ENCODE data around the gene CCL3.
"Not testable (repeated sequence)": the region's sequence is repeated elsewhere in the genome, so short reads cannot be mapped to it uniquely, and the experiment has no call there.

The CCL3 gene

DNA sequence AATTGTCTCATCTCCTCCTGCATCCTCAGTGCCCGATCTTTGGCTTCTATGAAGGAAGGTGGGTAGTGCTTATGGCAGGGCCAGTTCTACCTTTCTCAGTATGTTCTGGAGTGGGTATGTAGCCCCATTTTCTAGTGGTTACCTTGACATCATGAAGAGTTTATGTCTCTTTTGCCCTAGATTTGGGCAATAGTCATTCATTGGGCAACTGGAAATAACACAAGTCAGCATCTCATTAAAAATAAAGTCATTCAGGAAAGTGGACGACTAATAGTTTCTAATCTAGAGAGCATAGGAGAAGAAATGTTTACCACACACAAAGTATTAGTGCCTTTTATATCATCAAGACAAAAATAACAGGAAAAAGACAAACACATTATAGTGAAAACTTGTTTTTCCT is 6.3 kb downstream of the CCL3 start:
- not testable (repeated sequence) for FAIRE-seq

DNA sequence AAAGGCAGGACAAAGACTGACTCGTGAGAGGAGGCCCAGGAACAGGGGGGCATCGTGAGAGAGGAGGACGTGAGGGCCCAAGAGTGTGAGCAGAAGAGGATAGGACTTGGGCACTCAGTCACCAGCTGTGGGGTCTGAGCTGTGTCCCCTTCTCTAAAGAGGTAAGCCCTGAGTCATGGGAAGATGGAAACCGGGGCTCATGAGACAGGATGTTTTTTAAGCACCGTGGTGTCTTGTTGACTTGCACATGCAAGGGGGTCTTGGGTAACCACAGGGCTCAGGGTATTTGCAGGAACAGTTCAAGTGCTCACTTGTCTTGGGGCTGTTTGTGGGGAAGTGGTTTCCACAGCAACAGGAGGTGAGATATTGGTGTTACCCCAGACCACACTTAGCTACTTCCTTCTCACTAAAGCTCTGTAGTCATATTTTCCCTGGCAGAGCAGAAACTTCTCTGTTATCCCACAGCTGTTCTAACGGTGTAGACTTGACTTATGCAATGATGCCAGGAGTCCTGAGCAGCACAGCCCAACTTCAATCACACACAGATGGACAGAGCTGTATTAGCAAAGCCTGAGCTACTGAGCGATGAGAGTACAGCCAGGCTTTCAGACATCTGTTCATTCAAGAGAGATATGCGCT is 7.3 kb downstream of the CCL3 start:
- FAIRE-seq, result not testable (repeated sequence)

DNA sequence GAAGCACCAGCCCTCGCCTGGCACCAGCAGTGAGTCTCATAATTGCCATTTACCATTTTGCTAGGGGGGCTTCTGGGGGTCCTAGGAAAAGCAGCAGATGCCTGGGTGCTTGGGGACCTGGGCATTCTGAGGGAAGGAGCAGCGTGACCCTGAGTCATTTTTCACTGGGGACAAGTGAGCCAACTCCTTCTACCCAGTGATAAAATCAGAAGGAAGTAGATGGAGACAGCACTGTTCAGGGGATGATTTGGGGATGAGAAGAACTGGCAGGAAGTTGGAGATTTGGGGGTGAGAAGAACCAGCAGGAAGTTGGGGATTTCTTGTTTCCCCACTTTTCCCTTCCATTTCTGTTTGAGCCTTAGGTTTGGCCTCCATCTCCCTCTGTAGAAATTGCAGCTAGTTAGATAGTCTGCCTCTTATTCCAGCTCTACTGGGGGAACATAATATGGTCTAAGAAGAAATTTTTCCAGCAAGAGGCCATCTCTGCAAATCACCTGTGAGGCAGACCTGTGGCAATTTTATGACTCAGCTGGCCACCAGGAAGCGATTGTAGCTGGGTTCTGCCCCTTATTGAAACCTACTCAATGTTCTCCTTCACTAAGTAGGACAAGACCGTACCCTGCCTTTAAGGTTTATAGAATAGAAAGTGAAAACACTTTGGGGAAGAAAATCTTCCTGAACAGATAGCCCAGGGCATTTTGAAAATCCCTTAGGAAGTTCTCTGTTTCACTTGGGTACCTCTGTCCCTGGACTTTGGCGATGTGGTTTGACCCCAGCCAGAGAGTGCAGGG is 8.1 kb downstream of the CCL3 start:
- not testable (repeated sequence) for FAIRE-seq

DNA sequence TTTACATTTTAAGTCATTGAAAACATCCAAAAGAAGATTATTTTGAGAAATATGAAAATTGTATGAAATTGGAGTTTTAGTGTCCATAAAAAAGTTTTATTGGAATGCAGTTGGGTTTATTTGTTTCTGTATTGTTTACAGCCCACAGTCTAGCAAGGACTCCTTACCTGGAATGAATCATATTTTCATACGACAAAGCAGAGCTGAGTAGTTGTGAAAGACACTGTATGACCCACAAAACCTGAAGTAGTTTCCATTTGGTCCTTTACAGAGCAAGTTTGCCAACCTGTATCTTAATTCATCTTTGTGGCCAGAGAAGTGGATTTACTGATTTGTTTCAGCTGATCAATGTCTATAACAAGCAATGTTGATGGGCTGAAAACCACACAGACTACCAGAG is 15.6 kb downstream of the CCL3 start:
- no peak for FAIRE-seq

DNA sequence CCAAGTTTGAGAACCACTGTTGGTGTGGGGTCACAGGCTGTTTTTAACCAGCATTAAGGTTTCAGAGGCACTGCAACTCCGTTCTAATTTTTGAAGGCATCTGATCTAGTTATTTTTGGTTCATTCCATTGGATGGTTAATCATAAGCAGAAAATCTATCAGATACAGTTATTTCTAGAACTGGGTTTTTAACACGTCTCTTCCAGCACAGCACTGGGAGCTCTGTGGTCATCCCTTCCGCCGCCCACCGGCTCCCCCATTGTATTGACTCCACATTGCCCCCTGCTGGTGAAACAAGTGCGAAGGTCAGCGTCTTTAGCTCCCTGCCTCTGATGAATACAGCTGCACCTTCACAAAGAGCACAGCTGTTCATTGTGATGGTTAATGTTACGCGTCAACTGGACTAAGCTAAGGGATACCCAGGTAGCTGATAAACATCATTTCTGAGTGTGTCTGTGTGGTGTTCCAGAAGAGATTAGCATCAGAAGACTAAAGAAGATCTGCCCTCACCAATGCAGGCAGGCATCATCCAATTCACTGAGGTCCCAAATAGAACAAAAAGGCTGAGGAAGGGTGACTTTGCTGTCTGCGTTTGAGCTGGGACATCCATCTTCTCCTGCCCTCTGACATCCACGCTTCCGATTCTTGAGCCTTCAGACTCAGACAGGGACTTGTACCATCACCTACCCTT is 17.4 kb downstream of the CCL3 start:
- no peak for FAIRE-seq

DNA sequence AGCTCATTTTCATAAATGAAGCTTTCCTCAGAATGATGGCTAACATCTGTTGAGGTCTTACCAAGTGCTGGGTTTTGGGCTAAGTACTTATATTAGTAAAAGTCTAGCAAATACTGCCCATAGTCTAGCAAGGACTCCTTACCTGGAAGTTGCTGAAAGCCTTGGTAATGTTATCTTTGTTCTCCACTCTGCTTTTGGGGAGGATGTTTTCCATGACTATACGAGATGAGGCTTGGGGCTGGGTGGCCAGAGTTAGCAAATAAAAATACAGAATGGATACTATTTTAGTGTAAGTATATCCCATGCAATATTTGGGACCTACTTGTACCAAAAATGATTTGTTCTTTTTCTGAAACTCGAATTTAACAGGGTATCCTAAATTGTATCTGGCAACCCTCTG is 18.2 kb downstream of the CCL3 start:
- FAIRE-seq, result no peak

DNA sequence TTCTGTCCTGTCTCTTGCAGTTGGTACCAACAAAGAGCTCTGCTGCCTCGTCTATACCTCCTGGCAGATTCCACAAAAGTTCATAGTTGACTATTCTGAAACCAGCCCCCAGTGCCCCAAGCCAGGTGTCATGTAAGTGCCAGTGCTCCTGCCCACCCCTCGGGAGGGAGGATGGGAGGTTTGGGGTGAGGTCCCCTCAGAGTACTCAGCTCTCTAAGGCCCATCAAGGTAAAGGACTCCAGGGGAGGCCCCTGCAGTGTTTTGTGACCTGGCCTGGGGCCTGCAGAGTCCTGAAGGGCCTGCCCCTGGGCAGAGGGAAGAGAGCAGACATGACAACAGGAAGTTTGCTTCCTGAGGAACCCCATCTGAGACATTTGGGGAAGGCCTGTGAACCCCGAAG is 19.5 kb downstream of the CCL3 start:
- FAIRE-seq, result no peak

DNA sequence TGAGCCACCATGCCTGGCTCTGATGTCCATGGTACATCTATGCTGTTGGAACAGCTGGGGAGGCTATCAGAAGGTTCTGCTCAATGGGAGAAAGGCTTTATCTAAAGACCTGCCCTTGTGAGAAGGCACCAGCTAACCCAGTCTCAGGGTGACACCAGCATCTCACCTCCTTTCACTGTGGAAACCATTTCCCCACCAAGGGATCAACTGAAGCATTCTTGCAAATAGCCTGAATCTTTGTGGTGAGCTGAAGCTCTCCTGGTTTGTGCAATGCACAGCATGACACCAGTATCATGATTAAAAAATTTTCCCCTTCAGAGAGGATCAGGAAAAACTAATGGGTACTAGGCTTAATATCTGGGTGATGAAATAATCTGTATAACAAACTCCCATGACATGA is 20.8 kb downstream of the CCL3 start:
- no peak for FAIRE-seq

DNA sequence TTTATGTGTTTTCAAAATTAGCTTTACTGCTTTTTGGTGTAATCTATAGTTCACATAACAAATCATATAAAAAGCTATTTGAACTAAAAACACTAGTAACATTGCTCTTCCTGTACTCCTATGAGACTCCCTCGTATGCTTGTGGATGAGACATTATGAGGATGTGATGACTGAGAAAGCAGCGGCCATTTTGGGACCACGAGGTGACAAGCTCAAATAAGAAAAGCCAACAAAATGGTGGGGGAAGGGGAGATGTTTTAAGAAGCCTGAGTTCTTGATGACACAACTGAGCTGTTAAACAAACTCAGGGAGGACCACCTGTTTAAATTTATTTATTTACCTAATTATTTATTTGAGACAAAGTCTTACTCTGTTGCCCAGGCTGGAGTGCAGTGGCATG is 21.4 kb downstream of the CCL3 start:
- FAIRE-seq, result no peak

DNA sequence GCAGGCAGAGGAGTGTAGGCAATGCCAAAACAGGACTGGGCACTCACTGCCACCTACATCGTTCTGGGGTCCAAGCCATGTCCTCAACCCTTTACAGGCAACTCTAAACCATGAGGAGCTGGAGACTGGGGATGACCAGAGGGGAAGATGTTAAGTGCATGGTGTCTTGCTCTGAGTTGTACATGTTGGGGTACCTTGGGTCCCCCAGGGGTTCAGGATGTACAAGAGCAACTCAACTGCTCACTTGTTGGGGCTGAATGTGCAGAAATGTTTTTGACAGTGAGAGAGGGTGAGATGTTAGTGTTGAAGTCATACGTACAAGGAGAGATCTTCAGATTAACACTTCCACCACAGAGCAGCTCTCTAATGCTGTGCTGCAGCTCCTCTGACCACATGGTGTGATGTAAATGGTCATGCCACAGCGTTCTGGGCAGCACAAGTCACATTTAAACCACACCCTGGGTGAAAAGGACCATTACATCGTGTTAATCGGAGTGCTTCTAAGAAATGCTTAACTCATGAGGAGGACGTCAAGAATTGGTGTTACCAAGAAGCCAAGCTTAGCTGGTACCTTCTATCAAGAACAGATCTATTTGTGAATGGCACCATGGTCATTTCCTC is 23.5 kb downstream of the CCL3 start:
- FAIRE-seq, result no peak

DNA sequence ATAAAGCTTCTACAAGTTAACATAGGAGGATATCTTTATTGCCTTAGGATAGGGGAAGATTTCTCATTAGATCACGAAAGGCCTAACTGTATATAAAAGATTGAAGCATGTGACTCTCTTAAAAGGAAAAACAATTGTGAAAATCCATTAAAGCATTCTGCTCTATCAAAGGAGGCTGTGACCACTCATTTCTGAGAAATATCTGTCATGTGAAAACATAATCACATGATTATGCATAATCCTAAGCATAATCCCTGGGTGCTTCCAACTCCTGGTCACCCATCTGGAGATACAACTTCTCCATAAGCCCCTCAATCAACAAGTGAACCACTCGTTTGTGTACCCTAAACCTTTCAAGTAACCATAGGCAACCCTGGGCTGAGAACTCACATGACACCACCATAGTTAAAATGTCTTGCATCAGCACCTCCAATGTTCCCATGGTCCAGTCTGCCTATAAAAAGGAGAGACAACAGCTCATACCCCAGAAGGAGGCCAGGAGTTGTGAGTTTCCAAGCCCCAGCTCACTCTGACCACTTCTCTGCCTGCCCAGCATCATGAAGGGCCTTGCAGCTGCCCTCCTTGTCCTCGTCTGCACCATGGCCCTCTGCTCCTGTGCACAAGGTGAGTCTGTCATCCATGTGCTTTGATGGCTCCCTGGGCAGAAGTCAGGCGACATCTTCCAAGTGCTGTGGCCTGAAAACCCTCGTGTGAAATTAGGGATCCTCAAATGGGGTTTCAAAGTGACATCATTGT is 26.0 kb downstream of the CCL3 start, which contains the start of gene CCL18:
TSS of gene CCL18 (plus strand) at position 487 of the 756 bp plus-strand sequence. CDS start at position 558, 71 bp downstream.
- no peak for FAIRE-seq

DNA sequence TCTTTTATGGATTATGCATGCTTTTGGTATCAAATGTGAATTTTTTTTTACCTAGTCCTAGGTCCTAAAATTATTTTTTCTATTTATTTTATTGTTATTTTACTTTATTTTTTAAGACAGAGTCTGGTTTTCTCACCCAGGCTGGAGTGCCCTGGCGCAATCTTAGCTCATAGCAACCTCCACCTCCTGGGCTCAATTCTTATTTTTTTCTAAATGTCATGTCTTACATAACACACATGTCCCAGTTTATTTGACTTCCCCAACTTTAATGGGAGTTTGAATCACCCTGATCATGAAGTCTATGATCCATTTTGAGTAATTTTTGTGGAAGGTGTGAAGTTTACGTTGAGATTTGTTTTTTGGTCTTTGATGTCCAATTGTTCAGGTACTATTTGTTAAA is 29.1 kb downstream of the CCL3 start:
- FAIRE-seq, result no peak

DNA sequence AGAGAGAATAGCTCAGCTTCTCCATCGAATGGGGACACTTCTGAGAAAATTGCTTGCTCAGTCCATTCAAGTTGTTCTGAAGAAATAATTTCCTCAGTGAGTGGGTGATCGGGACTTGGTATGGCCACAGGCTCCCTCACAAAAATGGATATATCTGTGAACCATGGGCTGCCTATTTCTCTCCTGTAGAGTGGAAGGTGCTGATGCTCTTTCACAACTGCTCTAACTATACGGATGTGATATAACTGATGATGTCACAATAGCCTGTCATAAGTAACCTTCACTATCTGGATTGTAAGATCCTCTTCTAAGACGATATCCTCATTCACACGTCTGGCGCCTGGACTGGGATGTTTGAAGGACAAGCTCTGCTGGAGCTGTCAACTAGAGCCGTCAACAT is 30.5 kb downstream of the CCL3 start:
- FAIRE-seq, result no peak

DNA sequence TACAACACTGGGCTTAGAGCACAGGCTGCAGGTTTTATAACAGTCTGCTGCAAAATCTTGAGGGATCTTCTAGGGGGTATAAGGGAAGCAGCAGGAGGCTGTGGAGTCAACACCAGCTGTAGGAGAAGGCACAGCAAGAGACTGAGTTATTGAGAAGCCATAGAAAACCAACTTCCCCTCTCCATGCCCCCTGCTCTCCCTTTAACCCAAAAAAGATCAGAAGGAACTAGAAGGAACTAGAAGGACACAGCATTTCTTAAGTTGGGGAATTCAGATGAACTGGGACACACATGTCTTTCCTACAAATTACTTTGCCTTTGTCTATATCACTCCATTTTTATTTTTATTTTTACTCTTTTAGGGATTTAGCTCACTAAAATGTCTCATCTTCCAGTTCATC is 32.0 kb downstream of the CCL3 start:
- no peak for FAIRE-seq

DNA sequence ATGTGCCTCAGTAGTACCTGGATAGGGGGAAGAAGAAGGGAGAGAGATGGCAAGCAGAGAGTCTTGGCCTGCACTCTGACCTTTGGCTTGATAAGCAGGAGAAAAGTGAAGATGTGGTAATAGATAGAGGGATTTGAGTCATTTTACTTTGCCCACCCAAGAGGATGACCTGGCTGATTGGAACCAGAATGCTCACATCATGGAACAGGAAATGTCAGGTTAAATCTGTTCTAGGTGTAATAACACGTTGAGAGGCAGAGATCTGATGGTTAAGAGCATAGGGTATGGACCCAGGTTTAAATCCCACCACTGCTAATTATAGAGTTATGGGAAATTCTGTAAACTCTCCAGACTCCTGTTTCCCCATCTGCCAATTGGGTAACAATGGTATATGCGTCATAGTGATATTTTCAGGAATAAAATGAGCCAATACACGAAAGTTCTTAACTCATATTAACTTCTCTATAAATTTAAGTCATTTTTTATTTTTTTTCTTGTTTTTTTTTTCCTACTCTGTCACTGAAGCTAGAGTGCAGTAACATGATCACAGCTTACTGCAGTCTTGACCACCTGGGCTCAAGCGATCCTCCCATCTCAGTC is 33.9 kb downstream of the CCL3 start:
- no peak for FAIRE-seq

DNA sequence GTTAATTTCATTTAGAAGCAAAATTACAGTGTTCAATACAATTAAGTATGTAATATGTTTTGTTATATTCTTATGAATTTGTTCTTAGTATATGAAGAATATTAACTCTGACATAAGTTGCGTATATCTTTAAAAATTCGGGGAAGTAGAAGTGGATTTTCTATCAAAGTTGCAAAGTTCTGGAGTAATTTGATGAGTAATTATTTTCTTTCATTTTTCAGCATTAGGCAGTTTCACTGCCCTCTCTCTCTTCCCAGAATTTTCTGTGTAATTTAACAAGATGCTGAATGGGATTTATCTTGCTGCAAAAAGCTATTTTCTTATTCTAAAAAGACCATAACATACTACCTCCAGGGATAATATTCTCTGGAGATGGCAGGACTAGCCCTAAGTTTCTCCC is 34.8 kb downstream of the CCL3 start:
- FAIRE-seq, result no peak

DNA sequence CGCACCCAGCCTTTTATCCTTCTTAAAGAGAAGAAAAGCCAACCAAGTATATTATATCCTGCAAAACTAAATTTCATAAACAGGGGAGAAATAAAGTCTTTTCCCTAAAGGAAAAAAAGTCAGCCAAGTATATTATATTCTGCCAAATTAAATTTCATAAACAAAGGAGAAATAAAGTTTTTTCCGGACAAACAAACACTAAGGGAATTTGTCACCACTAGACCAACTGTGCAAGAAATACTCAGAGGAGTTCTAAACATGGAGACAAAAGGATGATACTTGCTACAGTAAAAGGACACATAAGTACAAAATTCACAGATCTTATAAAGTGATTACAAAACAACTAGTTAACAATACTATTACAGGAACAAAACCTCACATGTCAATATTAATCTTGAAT is 40.3 kb downstream of the CCL3 start:
- no peak for FAIRE-seq

DNA sequence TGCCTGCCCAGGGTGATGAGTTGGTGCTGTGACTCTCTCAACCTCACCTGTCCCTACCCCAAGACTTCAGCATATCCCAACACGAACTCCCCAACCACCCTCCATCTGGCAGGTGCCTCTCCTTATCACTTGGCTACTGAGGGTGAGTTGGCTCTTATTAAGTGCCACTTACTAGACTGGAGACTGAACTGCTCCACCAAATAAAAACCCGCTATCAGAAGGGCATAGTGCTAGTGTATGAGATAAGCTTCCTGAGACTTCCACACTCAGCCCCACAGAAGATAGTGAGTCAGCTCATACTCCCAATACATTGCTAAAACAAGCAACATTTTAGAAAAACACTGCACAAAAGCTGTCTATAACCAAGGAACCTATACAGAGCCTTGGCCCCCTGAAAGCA is 41.9 kb downstream of the CCL3 start:
- FAIRE-seq, result no peak

Data from islet of Langerhans (tissue), 1 donor.